Measurements from ENCODE around the gene APOBEC3G.

DNA sequence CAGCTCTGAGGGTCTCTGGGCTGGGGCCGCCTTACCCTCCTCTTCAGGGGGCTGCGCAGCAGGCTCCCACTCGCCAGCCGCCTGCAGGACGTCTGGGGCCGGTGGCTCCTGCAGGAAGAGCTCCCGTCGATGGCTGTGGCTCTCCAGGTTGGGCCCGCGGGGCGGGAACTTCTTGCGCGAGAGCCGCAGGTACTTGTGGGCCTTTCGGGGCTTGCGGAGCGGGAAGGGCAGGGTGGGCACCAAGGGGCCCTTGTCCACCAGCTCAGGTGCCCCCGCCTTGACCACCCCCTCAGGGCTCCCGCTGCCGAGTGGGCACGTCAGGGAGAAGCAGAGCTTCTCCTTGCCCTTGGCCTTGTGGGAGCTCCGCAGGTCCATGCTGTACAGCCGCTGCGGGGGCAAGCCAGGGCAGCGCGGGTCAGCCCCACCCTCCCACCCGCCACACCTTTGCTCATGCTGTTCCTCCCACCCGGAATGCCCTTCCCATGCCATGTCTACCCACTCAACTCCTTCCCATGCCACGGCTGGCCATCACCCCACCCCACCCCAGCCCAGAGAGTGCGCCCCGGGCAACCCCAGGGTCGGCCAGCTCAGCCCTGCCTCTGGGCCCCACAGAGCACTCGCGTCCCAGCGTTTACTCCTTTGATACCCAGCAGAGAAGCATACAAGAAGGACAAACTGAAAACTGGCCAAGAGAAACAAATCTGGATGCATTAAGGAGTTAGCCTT, 57.5 kb downstream of the APOBEC3G start:
- TF ChIP-seq POLR2AphosphoS5 (IDR thresholded peaks at IDR 0.05; ENCODE audit: low read depth, low read length), result no peak
- no peak for TF ChIP-seq TAF1 (IDR thresholded peaks at IDR 0.05; ENCODE audit: low read depth, low read length)
- TF ChIP-seq POLR2A (IDR thresholded peaks at IDR 0.05; ENCODE audit: low read depth, low read length), result no peak
- TF ChIP-seq SPI1 (IDR thresholded peaks at IDR 0.05; ENCODE audit: low read depth, low read length), result no peak
- no peak for TF ChIP-seq POU2F2 (IDR thresholded peaks at IDR 0.05; ENCODE audit: low read depth, low read length)

Data from GM12891 (cell line).